Ascending aorta (tissue), 2 donors: ENCODE measurements around the gene ZC3H4. TPM values are rescaled to one million over a fixed set of nuclear protein-coding genes. Genes with fewer than 3 reads are reported as not detected.

Source experiments
- DNase-seq, 2 donors: peaks; one replicate each; pipeline ENCODE4 v3.0.0-alpha.2; 2019; ENCODE audit warnings: low spot score in 2 of 2
- H3K27ac ChIP-seq, 2 donors: fragments of 200-600 bp; sonication (generic); one replicate each; pipeline ENCODE4 v1.5.1; 2016 to 2017; ENCODE audit warnings: mild to moderate bottlenecking in 1 of 2
- H3K27me3 ChIP-seq: fragments of 200-600 bp; sonication (generic); one replicate; pipeline ENCODE4 v1.5.1; 2017
- H3K36me3 ChIP-seq, 2 donors: fragments of 200-600 bp; sonication (generic); one replicate each; pipeline ENCODE4 v1.5.1; 2016
- H3K4me1 ChIP-seq, 2 donors: fragments of 200-600 bp; sonication (generic); one replicate each; pipeline ENCODE4 v1.5.1; 2016 to 2017; ENCODE audit warnings: mild to moderate bottlenecking in 1 of 2
- H3K4me3 ChIP-seq, 2 donors: fragments of 200-600 bp; sonication (generic); one replicate each; pipeline ENCODE4 v1.5.1; 2016 to 2017; ENCODE audit warnings: mild to moderate bottlenecking in 1 of 2
- H3K9me3 ChIP-seq, 2 donors: fragments of 200-600 bp; sonication (generic); one replicate each; pipeline ENCODE4 v1.5.1; 2016
- CTCF ChIP-seq, 3 experiments: fragments of 200-600 bp in 2 of 3; fragments of 450-650 bp in 1 of 3; sonication (generic) in 2 of 3; IDR thresholded peaks; one replicate each; pipeline ENCODE4 v1.5.1; 2016 to 2019; ENCODE audit warnings: antibody characterized with exemption in 3 of 3, mild to moderate bottlenecking in 1 of 3, moderate library complexity in 1 of 3
- intact Hi-C: fragments of 100-400 bp; cut with DNase I; formaldehyde crosslinking; loops from one replicate; pipeline ENCODE4 v1.15.1; 2023
- total RNA-seq: library from RNA; depleted of rRNA; stranded (reverse); fragments of >200 nt; gene quantifications from one replicate; pipeline ENCODE4 v1.1.0, GENCODE V29; 2016

ZC3H4 gene
- total RNA-seq, 1 donor from 2014 or later = 24.6 TPM

GRCh38 chr19:47133021-47133471 lies 19.5 kb upstream of the ZC3H4 start:
- Histone ChIP-seq H3K9me3 (no peaks in the 10 kb centered on the region), H3K4me1 (peaks cover 0 to 5% of the 10 kb centered on the region in 2 donors), H3K4me3 (no peak overlapping the region), H3K27ac (no peak overlapping the region), H3K27me3 (no peaks in the 10 kb centered on the region), H3K36me3 (no peaks in the 10 kb centered on the region)
- TF ChIP-seq CTCF (IDR thresholded peaks at IDR 0.05) = no peak
- no peak for DNase-seq
- intact Hi-C loops = no loop called here

GRCh38 chr19:47132194-47132852 lies 18.7 kb upstream of the ZC3H4 start:
- intact Hi-C loops = no loop called here
- DNase-seq = no peak
- H3K27ac ChIP-seq = no peak overlapping the region
- no peaks in the 10 kb centered on the region for H3K27me3 ChIP-seq
- no peaks in the 10 kb centered on the region for H3K9me3 ChIP-seq
- no peaks in the 10 kb centered on the region for H3K36me3 ChIP-seq
- peaks cover 0 to 5% of the 10 kb centered on the region in 2 donors for H3K4me1 ChIP-seq
- peak overlapping the region in 1 of 2 donors; percentile 80 for H3K4me3 ChIP-seq
- no peak for TF ChIP-seq CTCF (IDR thresholded peaks at IDR 0.05)

DNA sequence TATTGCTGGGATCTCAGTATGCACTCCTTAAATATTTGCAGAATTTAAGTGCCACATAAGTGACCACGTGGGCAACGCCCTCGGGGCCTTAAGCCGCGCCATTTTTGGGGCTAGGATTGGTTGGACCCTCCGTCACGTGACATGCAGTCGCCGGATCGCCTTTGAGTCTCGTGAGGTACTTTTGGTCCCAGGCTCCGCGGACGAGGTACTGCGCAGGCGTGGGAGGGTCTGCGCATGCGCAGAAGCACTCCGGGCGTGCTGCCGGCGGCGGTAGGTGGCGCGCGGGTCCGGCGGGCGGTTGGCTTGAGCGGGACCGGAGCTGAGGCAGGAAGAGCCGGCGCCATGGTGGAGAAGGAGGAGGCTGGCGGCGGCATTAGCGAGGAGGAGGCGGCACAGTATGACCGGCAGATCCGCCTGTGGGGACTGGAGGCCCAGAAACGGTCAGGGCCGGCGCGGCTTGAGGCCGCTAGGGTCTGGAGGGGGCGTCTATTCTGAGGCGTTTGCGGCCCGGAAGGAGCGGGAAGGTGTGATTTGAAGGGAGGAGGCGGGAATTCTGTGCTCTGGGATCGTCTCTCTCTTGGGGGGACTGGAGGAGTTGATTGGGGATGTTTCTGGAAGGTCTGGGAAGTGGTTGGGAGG lies 17.1 kb upstream of the ZC3H4 start, which contains the start of gene SAE1:
SAE1 (plus strand) TSS at position 247 of the 639 bp plus-strand sequence; CDS start at position 343, 96 bp downstream.
- H3K4me3 ChIP-seq = peak within 1 kb of the TSS; percentile 71 to 80
- H3K27me3 ChIP-seq = no peaks in the 10 kb centered on the region
- intact Hi-C loops = loop anchor here (1.0 kb wide), 1 partner anchor 17 kb away; the partner anchor contains the start of gene ZC3H4
- H3K27ac ChIP-seq = peak within 1 kb of the TSS; percentile 85 to 94
- no peaks in the 10 kb centered on the region for H3K36me3 ChIP-seq
- H3K9me3 ChIP-seq = no peaks in the 10 kb centered on the region
- TF ChIP-seq CTCF (IDR thresholded peaks at IDR 0.05) = peak; percentile 43 to 59 (median 53)
- peaks cover 0 to 5% of the 10 kb centered on the region in 2 donors for H3K4me1 ChIP-seq
- peak; percentile 86 to 98 for DNase-seq

- Histone ChIP-seq H3K9me3 (no peaks in the 10 kb centered on the region), H3K4me1 (peaks cover 0 to 5% of the 10 kb centered on the region in 2 donors), H3K27ac (peak overlapping the region in 1 of 2 donors; percentile 85), H3K27me3 (no peaks in the 10 kb centered on the region), H3K4me3 (peak overlapping the region in 1 of 2 donors; percentile 80), H3K36me3 (no peaks in the 10 kb centered on the region)
- intact Hi-C loops = loop anchor here (1.0 kb wide), 1 partner anchor 17 kb away; the partner anchor contains the start of gene ZC3H4
- no peak for DNase-seq
- TF ChIP-seq CTCF (IDR thresholded peaks at IDR 0.05) = no peak
Measured at GRCh38 chr19:47130120-47130588, 16.6 kb upstream of the ZC3H4 start.

GRCh38 chr19:47129579-47129978 lies 16.0 kb upstream of the ZC3H4 start:
- intact Hi-C loops = no loop called here
- Histone ChIP-seq H3K4me3 (no peak overlapping the region), H3K9me3 (no peaks in the 10 kb centered on the region), H3K36me3 (no peaks in the 10 kb centered on the region), H3K4me1 (peaks cover 0 to 7% of the 10 kb centered on the region in 2 donors), H3K27me3 (no peaks in the 10 kb centered on the region), H3K27ac (no peak overlapping the region)
- no peak for TF ChIP-seq CTCF (IDR thresholded peaks at IDR 0.05)
- no peak for DNase-seq
